ENCODE results near the gene KAT6B. TPM values are rescaled to one million over a fixed set of nuclear protein-coding genes. Genes with fewer than 3 reads are reported as not detected.
A peak's percentile ranks its signal among the peaks of the same experiment; 100 is the strongest.

KAT6B gene
- polyA plus RNA-seq, 2 donors: 4.7 to 6.7 TPM

DNA sequence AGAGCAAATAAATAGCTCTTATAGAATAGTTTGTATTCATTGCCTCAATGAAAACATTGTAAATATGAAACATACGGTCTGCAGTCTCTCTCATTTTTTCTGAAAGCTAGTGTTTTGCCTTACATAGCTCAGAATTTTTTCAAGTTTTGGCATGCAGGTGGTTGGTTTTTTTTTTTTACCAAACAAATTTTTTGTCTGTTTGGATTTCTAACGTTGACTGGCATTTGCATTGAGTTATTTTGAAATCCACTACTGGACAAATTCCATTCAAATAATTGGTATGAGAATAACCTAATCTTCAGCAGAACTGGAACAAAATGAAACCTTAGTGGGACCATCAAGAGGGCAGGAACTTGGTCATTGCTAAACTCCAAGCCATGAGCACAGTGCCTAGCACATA lies 177.5 kb downstream of the KAT6B start:
- no peaks in the 10 kb centered on the region for H3K9me3 ChIP-seq (ENCODE audit: control insufficient read depth in 2 of 2, insufficient read depth in 1 of 2, low read depth in 1 of 2, low read length in 1 of 2)
- H3K4me3 ChIP-seq (ENCODE audit: low read depth in 1 of 2, low read length in 2 of 2): no peak overlapping the region
- WGBS, 2 donors: 60 to 62% methylated on average over 2 of the region's 2 CpGs
- no peaks in the 10 kb centered on the region for H3K4me1 ChIP-seq (ENCODE audit: control insufficient read depth in 2 of 2, insufficient read depth in 2 of 2, low read length in 1 of 2)
- no peaks in the 10 kb centered on the region for H3K27me3 ChIP-seq (ENCODE audit: control insufficient read depth in 1 of 2, insufficient read depth in 2 of 2, low read length in 2 of 2)
- H3K27ac ChIP-seq (ENCODE audit: low read depth in 2 of 2, low read length in 1 of 2): no peak overlapping the region
- peaks cover 0 to 3% of the 10 kb centered on the region in 2 donors for H3K36me3 ChIP-seq (ENCODE audit: control insufficient read depth in 2 of 2, insufficient read depth in 2 of 2, low read length in 1 of 2)

- 81 to 83% methylated on average over 2 of the region's 2 CpGs for WGBS, 2 donors
- Histone ChIP-seq H3K27ac (ENCODE audit: low read depth in 2 of 2, low read length in 1 of 2) (no peak overlapping the region), H3K4me3 (ENCODE audit: low read depth in 1 of 2, low read length in 2 of 2) (no peak overlapping the region), H3K36me3 (ENCODE audit: control insufficient read depth in 2 of 2, insufficient read depth in 2 of 2, low read length in 1 of 2) (no peaks in the 10 kb centered on the region), H3K9me3 (ENCODE audit: control insufficient read depth in 2 of 2, insufficient read depth in 1 of 2, low read depth in 1 of 2, low read length in 1 of 2) (no peaks in the 10 kb centered on the region), H3K4me1 (ENCODE audit: control insufficient read depth in 2 of 2, insufficient read depth in 2 of 2, low read length in 1 of 2) (no peaks in the 10 kb centered on the region), H3K27me3 (ENCODE audit: control insufficient read depth in 1 of 2, insufficient read depth in 2 of 2, low read length in 2 of 2) (no peaks in the 10 kb centered on the region)
Measured at GRCh38 chr10:75007646-75008045, 181.2 kb downstream of the KAT6B start.

DNA sequence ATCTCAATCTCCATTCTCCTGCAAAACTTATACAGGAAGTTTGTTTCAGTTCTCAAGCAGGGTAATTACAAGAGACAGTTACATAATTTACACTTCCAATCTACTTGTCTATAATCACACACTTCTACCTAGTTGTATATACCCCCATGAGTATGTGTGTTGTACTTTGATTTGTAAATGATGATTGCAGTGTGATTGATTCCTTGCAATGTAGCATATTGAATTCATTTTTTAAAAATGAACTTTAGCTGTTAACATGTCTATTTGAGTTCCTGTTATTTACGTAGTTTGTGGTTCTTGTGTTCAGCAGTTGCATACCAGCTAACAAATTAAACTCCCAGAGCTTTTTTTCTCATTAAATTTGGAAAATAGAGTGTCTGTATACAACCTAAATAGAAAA lies 182.6 kb downstream of the KAT6B start:
- 83 to 93% methylated on average over 1 of the region's 1 CpG for WGBS, 2 donors

GRCh38 chr10:75009426-75009825 lies 183.0 kb downstream of the KAT6B start:
- Histone ChIP-seq H3K27me3 (ENCODE audit: control insufficient read depth in 1 of 2, insufficient read depth in 2 of 2, low read length in 2 of 2) (no peaks in the 10 kb centered on the region), H3K4me1 (ENCODE audit: control insufficient read depth in 2 of 2, insufficient read depth in 2 of 2, low read length in 1 of 2) (no peaks in the 10 kb centered on the region), H3K9me3 (ENCODE audit: control insufficient read depth in 2 of 2, insufficient read depth in 1 of 2, low read depth in 1 of 2, low read length in 1 of 2) (no peaks in the 10 kb centered on the region), H3K4me3 (ENCODE audit: low read depth in 1 of 2, low read length in 2 of 2) (no peak overlapping the region), H3K36me3 (ENCODE audit: control insufficient read depth in 2 of 2, insufficient read depth in 2 of 2, low read length in 1 of 2) (no peaks in the 10 kb centered on the region), H3K27ac (ENCODE audit: low read depth in 2 of 2, low read length in 1 of 2) (no peak overlapping the region)
- 93 to 95% methylated on average over 5 of the region's 5 CpGs for WGBS, 2 donors

More for the DNA sequence above, 182.6 kb downstream of the KAT6B start:
- Histone ChIP-seq H3K4me1 (ENCODE audit: control insufficient read depth in 2 of 2, insufficient read depth in 2 of 2, low read length in 1 of 2) (no peaks in the 10 kb centered on the region), H3K36me3 (ENCODE audit: control insufficient read depth in 2 of 2, insufficient read depth in 2 of 2, low read length in 1 of 2) (no peaks in the 10 kb centered on the region), H3K27ac (ENCODE audit: low read depth in 2 of 2, low read length in 1 of 2) (no peak overlapping the region), H3K27me3 (ENCODE audit: control insufficient read depth in 1 of 2, insufficient read depth in 2 of 2, low read length in 2 of 2) (no peaks in the 10 kb centered on the region), H3K9me3 (ENCODE audit: control insufficient read depth in 2 of 2, insufficient read depth in 1 of 2, low read depth in 1 of 2, low read length in 1 of 2) (no peaks in the 10 kb centered on the region), H3K4me3 (ENCODE audit: low read depth in 1 of 2, low read length in 2 of 2) (no peak overlapping the region)

DNA sequence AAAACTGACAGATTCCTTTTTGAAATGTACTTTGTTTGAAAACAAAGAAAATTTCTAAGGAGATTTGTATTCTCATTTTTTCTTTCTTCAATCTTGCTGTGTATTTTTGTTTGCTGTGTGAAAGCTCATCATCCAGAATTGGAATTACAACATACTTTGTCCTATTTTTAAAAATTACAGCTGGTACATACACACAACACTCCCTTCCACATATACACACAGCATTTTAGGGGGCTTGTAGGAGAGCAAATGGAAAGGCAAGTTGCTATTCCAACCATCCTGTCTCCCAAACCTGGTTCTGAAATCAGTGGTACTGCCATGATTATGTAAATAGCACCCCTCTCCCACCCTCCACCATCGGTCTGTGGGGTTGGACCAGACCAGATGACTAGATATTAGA lies 184.0 kb downstream of the KAT6B start:
- Histone ChIP-seq H3K4me1 (ENCODE audit: control insufficient read depth in 2 of 2, insufficient read depth in 2 of 2, low read length in 1 of 2) (peaks cover 0 to under 1% of the 10 kb centered on the region in 2 donors), H3K27ac (ENCODE audit: low read depth in 2 of 2, low read length in 1 of 2) (no peak overlapping the region), H3K27me3 (ENCODE audit: control insufficient read depth in 1 of 2, insufficient read depth in 2 of 2, low read length in 2 of 2) (no peaks in the 10 kb centered on the region), H3K9me3 (ENCODE audit: control insufficient read depth in 2 of 2, insufficient read depth in 1 of 2, low read depth in 1 of 2, low read length in 1 of 2) (no peaks in the 10 kb centered on the region), H3K4me3 (ENCODE audit: low read depth in 1 of 2, low read length in 2 of 2) (no peak overlapping the region), H3K36me3 (ENCODE audit: control insufficient read depth in 2 of 2, insufficient read depth in 2 of 2, low read length in 1 of 2) (no peaks in the 10 kb centered on the region)
- WGBS, 2 donors: 86 to 97% methylated on average over 1 of the region's 1 CpG

GRCh38 chr10:75011221-75011620 lies 184.8 kb downstream of the KAT6B start:
- no peak overlapping the region for H3K4me3 ChIP-seq (ENCODE audit: low read depth in 1 of 2, low read length in 2 of 2)
- no peaks in the 10 kb centered on the region for H3K27me3 ChIP-seq (ENCODE audit: control insufficient read depth in 1 of 2, insufficient read depth in 2 of 2, low read length in 2 of 2)
- WGBS, 2 donors: 84% methylated on average over 1 of the region's 1 CpG
- no peaks in the 10 kb centered on the region for H3K36me3 ChIP-seq (ENCODE audit: control insufficient read depth in 2 of 2, insufficient read depth in 2 of 2, low read length in 1 of 2)
- H3K9me3 ChIP-seq (ENCODE audit: control insufficient read depth in 2 of 2, insufficient read depth in 1 of 2, low read depth in 1 of 2, low read length in 1 of 2): no peaks in the 10 kb centered on the region
- H3K27ac ChIP-seq (ENCODE audit: low read depth in 2 of 2, low read length in 1 of 2): no peak overlapping the region
- H3K4me1 ChIP-seq (ENCODE audit: control insufficient read depth in 2 of 2, insufficient read depth in 2 of 2, low read length in 1 of 2): peaks cover 0 to 2% of the 10 kb centered on the region in 2 donors

DNA sequence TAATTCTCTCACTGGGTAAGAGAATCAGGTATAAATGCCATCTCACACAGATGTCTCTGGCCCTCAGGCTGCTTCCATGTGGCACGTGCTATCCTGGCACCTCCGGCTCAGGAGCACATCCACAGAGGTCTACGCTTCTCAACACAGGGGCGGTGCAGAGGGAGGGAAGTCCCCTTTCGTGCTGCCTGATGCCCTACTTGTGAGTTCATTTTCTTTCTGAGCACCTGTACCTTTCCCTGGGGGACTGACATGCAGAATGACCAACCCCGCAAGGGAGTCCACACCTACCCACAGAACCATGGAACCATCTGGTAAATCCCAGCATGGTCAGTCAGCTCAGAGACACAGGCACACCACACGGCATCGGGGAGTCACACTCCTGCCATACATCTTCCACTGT lies 186.1 kb downstream of the KAT6B start:
- Histone ChIP-seq H3K27ac (ENCODE audit: low read depth in 2 of 2, low read length in 1 of 2) (no peak overlapping the region), H3K9me3 (ENCODE audit: control insufficient read depth in 2 of 2, insufficient read depth in 1 of 2, low read depth in 1 of 2, low read length in 1 of 2) (no peaks in the 10 kb centered on the region), H3K27me3 (ENCODE audit: control insufficient read depth in 1 of 2, insufficient read depth in 2 of 2, low read length in 2 of 2) (no peaks in the 10 kb centered on the region), H3K36me3 (ENCODE audit: control insufficient read depth in 2 of 2, insufficient read depth in 2 of 2, low read length in 1 of 2) (no peaks in the 10 kb centered on the region), H3K4me1 (ENCODE audit: control insufficient read depth in 2 of 2, insufficient read depth in 2 of 2, low read length in 1 of 2) (peaks cover 0 to 2% of the 10 kb centered on the region in 2 donors), H3K4me3 (ENCODE audit: low read depth in 1 of 2, low read length in 2 of 2) (no peak overlapping the region)
- 96% methylated on average over 8 of the region's 8 CpGs for WGBS, 2 donors

DNA sequence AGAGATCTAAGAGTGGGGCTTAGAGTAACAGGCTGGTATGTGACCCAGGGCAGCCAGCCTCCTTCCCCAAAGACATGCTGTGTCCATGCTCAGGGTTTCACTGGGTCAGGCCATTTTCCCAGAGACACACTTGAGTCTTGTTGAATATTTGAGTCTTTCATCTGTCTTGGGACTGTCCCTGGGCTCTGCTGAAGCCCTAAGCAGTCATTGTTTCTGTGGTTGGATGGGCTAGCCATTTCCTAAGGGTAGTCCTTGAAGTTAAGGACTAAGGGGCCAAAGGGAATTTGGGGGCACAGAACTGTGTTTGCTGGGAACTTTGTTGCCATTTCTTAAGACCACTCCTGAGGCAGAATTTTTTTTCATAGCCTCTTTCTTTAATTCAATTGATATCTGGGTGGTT lies 186.6 kb downstream of the KAT6B start:
- peaks cover 0 to 2% of the 10 kb centered on the region in 2 donors for H3K4me1 ChIP-seq (ENCODE audit: control insufficient read depth in 2 of 2, insufficient read depth in 2 of 2, low read length in 1 of 2)
- no peak overlapping the region for H3K4me3 ChIP-seq (ENCODE audit: low read depth in 1 of 2, low read length in 2 of 2)
- H3K27me3 ChIP-seq (ENCODE audit: control insufficient read depth in 1 of 2, insufficient read depth in 2 of 2, low read length in 2 of 2): no peaks in the 10 kb centered on the region
- peaks cover 0 to 2% of the 10 kb centered on the region in 2 donors for H3K36me3 ChIP-seq (ENCODE audit: control insufficient read depth in 2 of 2, insufficient read depth in 2 of 2, low read length in 1 of 2)
- H3K27ac ChIP-seq (ENCODE audit: low read depth in 2 of 2, low read length in 1 of 2): peak overlapping the region in 1 of 2 donors; percentile 3
- H3K9me3 ChIP-seq (ENCODE audit: control insufficient read depth in 2 of 2, insufficient read depth in 1 of 2, low read depth in 1 of 2, low read length in 1 of 2): no peaks in the 10 kb centered on the region

DNA sequence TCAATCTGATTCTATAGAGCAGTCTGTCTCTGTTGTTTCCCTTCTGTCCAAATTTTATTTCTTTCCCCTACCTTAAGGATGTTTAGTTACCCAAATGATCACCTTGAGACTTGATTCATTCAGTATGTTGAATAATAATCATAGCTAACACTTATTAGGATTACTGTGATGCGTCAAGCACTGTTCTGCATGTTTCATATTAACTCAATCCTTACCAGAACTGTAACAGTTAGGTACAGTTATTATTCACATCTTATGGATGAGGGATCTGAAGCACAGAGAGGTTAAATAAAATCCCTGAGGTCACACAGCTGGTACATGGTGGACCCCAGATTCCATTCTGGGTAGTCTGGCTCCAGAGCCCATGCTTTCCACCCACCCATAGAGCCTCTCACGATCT lies 187.1 kb downstream of the KAT6B start:
- H3K4me3 ChIP-seq (ENCODE audit: low read depth in 1 of 2, low read length in 2 of 2): no peak overlapping the region
- no peaks in the 10 kb centered on the region for H3K9me3 ChIP-seq (ENCODE audit: control insufficient read depth in 2 of 2, insufficient read depth in 1 of 2, low read depth in 1 of 2, low read length in 1 of 2)
- H3K36me3 ChIP-seq (ENCODE audit: control insufficient read depth in 2 of 2, insufficient read depth in 2 of 2, low read length in 1 of 2): peaks cover 0 to 2% of the 10 kb centered on the region in 2 donors
- WGBS, 2 donors: 81 to 83% methylated on average over 2 of the region's 2 CpGs
- H3K27ac ChIP-seq (ENCODE audit: low read depth in 2 of 2, low read length in 1 of 2): no peak overlapping the region
- no peaks in the 10 kb centered on the region for H3K27me3 ChIP-seq (ENCODE audit: control insufficient read depth in 1 of 2, insufficient read depth in 2 of 2, low read length in 2 of 2)
- peaks cover 0 to 2% of the 10 kb centered on the region in 2 donors for H3K4me1 ChIP-seq (ENCODE audit: control insufficient read depth in 2 of 2, insufficient read depth in 2 of 2, low read length in 1 of 2)

GRCh38 chr10:75014516-75015230 lies 188.3 kb downstream of the KAT6B start:
- 87 to 89% methylated on average over 6 of the region's 6 CpGs for WGBS, 2 donors

More at GRCh38 chr10:75014516-75015230, 188.3 kb downstream of the KAT6B start:
- Histone ChIP-seq H3K27me3 (ENCODE audit: control insufficient read depth in 1 of 2, insufficient read depth in 2 of 2, low read length in 2 of 2) (no peaks in the 10 kb centered on the region), H3K36me3 (ENCODE audit: control insufficient read depth in 2 of 2, insufficient read depth in 2 of 2, low read length in 1 of 2) (peaks cover 0 to 2% of the 10 kb centered on the region in 2 donors), H3K27ac (ENCODE audit: low read depth in 2 of 2, low read length in 1 of 2) (no peak overlapping the region), H3K4me3 (ENCODE audit: low read depth in 1 of 2, low read length in 2 of 2) (no peak overlapping the region), H3K9me3 (ENCODE audit: control insufficient read depth in 2 of 2, insufficient read depth in 1 of 2, low read depth in 1 of 2, low read length in 1 of 2) (no peaks in the 10 kb centered on the region), H3K4me1 (ENCODE audit: control insufficient read depth in 2 of 2, insufficient read depth in 2 of 2, low read length in 1 of 2) (peaks cover 0 to 2% of the 10 kb centered on the region in 2 donors)
